HepG2 (cell line): ENCODE results near the gene HOXA5. TPM values are rescaled to one million over a fixed set of nuclear protein-coding genes. Genes with fewer than 3 reads are reported as not detected.

Experiments
- CBX5 ChIP-seq: sonication (generic); formaldehyde crosslinking; IDR thresholded peaks from 2 replicates; pipeline ENCODE4 v1.4.0; 2020; ENCODE audit warnings: missing genetic modification reagents, borderline replicate concordance
- ELF1 ChIP-seq: sonication (generic); formaldehyde crosslinking; IDR thresholded peaks from 2 replicates; pipeline ENCODE4 v1.4.0; 2020; ENCODE audit warnings: missing genetic modification reagents
- FIP1L1 ChIP-seq: fragments of 200-400 bp; formaldehyde crosslinking; IDR thresholded peaks from 2 replicates; pipeline ENCODE4 v1.6.1; 2018; ENCODE audit warnings: low read depth, mild to moderate bottlenecking, low read length, moderate library complexity, borderline replicate concordance; ENCODE audit not compliant: insufficient read depth
- FOXC1 ChIP-seq: sonication (generic); formaldehyde crosslinking; IDR thresholded peaks from 2 replicates; pipeline ENCODE4 v1.8.0; 2022; ENCODE audit warnings: mild to moderate bottlenecking, missing genetic modification reagents, borderline replicate concordance
- HOXD1 ChIP-seq: sonication (generic); formaldehyde crosslinking; IDR thresholded peaks from 2 replicates; pipeline ENCODE4 v1.5.0; 2020; ENCODE audit warnings: missing genetic modification reagents
- KDM3A ChIP-seq: IDR thresholded peaks from 2 replicates; pipeline ENCODE4 v1.6.1; 2018; ENCODE audit warnings: low read depth, missing compliant biosample characterization
- MEIS1 ChIP-seq: sonication (generic); formaldehyde crosslinking; IDR thresholded peaks from 2 replicates; pipeline ENCODE4 v1.9.0; 2021; ENCODE audit warnings: mild to moderate bottlenecking, missing genetic modification reagents, moderate library complexity, borderline replicate concordance
- NCOA2 ChIP-seq: sonication (generic); formaldehyde crosslinking; IDR thresholded peaks from 2 replicates; pipeline ENCODE4 v1.8.0; 2022; ENCODE audit warnings: inconsistent platforms
- NFE2L2 ChIP-seq: fragments of 150-350 bp; IDR thresholded peaks from 2 replicates; pipeline ENCODE4 v1.6.1; 2014; ENCODE audit warnings: low read length
- RFXANK ChIP-seq: IDR thresholded peaks from 2 replicates; pipeline ENCODE4 v1.6.1; 2016
- SATB2 ChIP-seq: sonication (generic); formaldehyde crosslinking; IDR thresholded peaks from 2 replicates; pipeline ENCODE4 v1.5.0; 2020; ENCODE audit warnings: missing genetic modification reagents
- SRF ChIP-seq: IDR thresholded peaks from 2 replicates; pipeline ENCODE4 v1.6.1; 2011; ENCODE audit warnings: mild to moderate bottlenecking, low read depth, low read length, moderate library complexity
- SYNCRIP ChIP-seq: fragments of 200-400 bp; formaldehyde crosslinking; IDR thresholded peaks from 2 replicates; pipeline ENCODE4 v1.6.1; 2018; ENCODE audit warnings: mild to moderate bottlenecking, low read depth, low read length; ENCODE audit not compliant: insufficient read depth
- XBP1 ChIP-seq: sonication (generic); formaldehyde crosslinking; IDR thresholded peaks from 2 replicates; pipeline ENCODE4 v1.5.0; 2020; ENCODE audit warnings: missing genetic modification reagents
- ZFAT ChIP-seq: sonication (generic); formaldehyde crosslinking; conservative IDR thresholded peaks from 2 replicates; pipeline ENCODE4 v1.8.1; 2023; ENCODE audit warnings: missing genetic modification reagents, inconsistent platforms
- ZFP90 ChIP-seq: sonication (generic); formaldehyde crosslinking; IDR thresholded peaks from 2 replicates; pipeline ENCODE4 v1.8.0; 2022; ENCODE audit warnings: missing genetic modification reagents, mild to moderate bottlenecking, inconsistent platforms, borderline replicate concordance
- ZNF207 ChIP-seq: fragments of 450-650 bp; IDR thresholded peaks from 2 replicates; pipeline ENCODE4 v1.6.1; 2016; ENCODE audit warnings: antibody characterized with exemption, borderline replicate concordance
- ZNF282 ChIP-seq: fragments of 450-650 bp; IDR thresholded peaks from 2 replicates; pipeline ENCODE4 v1.6.1; 2018; ENCODE audit not compliant: partially characterized antibody
- ZNF441 ChIP-seq: sonication (generic); formaldehyde crosslinking; IDR thresholded peaks from 2 replicates; pipeline ENCODE4 v1.7.0; 2021; ENCODE audit warnings: missing genetic modification reagents, borderline replicate concordance
- ZNF7 ChIP-seq: IDR thresholded peaks from 2 replicates; pipeline ENCODE4 v1.6.1; 2016; ENCODE audit warnings: missing biosample characterization, missing genetic modification reagents
- ZNF839 ChIP-seq: sonication (generic); formaldehyde crosslinking; IDR thresholded peaks from 2 replicates; pipeline ENCODE4 v1.4.0; 2020; ENCODE audit warnings: missing genetic modification reagents, mild to moderate bottlenecking, borderline replicate concordance
- ZNF883 ChIP-seq: sonication (generic); formaldehyde crosslinking; IDR thresholded peaks from 2 replicates; pipeline ENCODE4 v1.5.1; 2020; ENCODE audit warnings: mild to moderate bottlenecking, missing genetic modification reagents; ENCODE audit errors: not compliant biosample characterization
- polyA plus RNA-seq, 8 experiments: library from polyadenylated mRNA; depleted of rRNA in 3 of 8; stranded (reverse) in 7 of 8; unstranded in 1 of 8; fragments of >200 nt; fragmentation: Illumina TruSeq in 4 of 8; extraction: Trizol in 4 of 8; gene quantifications; 2 replicates each; pipeline versions ENCODE4 v1.2.1 to v1.2.3, GENCODE V29; 2011 to 2016; ENCODE audit warnings: low read depth in 4 of 8, missing spikeins in 1 of 8, mixed read lengths in 1 of 8; ENCODE audit not compliant: insufficient read depth in 1 of 8
- total RNA-seq, 5 experiments: library from RNA; depleted of rRNA; stranded (reverse); fragments of >200 nt; fragmentation: Illumina TruSeq; extraction: Trizol; gene quantifications; 2 replicates each; pipeline ENCODE4 v1.2.3, GENCODE V29; 2016; ENCODE audit warnings: low read depth in 1 of 5
- TF ChIP-seq, protein P1 (sequence below), 2 experiments: sonication (generic) in 1 of 2; formaldehyde crosslinking in 1 of 2; IDR thresholded peaks; 2 replicates each; pipeline versions ENCODE4 v1.4.0 to v1.6.1; 2016 to 2020; ENCODE audit warnings: borderline replicate concordance in 1 of 2, low read depth in 1 of 2, mild to moderate bottlenecking in 1 of 2, missing genetic modification reagents in 1 of 2
- TF ChIP-seq, protein P2 (sequence below): sonication (generic); formaldehyde crosslinking; IDR thresholded peaks from 2 replicates; pipeline ENCODE4 v1.4.0; 2020; ENCODE audit warnings: missing genetic modification reagents

The HOXA5 gene
- total and polyA plus RNA-seq, 2 of the 13 experiments (the other 11 are each of a cell fraction or from before 2014, with no cell fraction given), result 3.2 to 3.6 TPM

DNA sequence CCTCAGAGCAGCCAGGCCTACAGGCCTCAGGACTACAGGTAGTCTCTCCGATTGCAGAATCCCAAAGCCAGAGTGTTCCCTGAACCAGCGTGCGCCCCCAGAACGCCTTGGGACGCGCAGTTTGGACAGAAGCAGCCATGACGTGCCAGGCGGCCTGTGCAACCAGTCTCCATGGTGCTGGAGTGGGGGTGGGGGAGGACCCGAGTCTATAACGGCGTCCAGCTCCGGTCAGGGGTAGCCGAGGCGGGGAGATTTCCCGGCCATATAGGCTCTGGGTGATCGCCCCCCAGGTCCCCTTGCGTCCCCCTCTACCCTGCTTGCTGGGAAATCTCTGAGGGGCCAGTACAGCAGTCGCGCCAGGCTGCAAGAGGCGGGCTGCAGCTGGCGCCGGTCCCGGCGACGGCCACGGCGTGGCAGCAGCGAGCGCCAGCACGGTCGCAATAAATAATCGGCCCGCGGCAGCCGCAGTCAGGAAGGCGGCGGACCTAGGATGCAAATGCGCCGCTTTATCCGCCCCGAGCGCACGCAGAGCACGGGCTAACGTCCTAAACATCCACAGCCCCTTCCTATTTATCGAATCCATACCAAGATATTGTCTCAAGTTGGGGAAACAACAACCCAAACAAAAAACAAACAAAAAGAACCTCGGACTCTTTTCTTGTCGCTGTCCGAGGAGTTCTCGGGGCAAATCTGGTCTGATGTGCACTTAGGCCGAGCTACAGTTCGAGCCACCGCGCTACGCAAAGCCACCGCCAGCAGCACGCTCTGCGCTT, 7.3 kb upstream of the HOXA5 start (continued):
- TF ChIP-seq MEIS1 (CRISPR knock-in tag), result no peak
- TF ChIP-seq CBX5 (CRISPR knock-in tag), result no peak
- TF ChIP-seq ZFAT (CRISPR knock-in tag), result no peak
- TF ChIP-seq SRF, result no peak
- no peak for TF ChIP-seq SYNCRIP
- no peak for TF ChIP-seq NFE2L2
- no peak for TF ChIP-seq ZNF282
- TF ChIP-seq ZNF207, result no peak
- TF ChIP-seq ZNF883 (CRISPR knock-in tag), result peak; percentile 52
- TF ChIP-seq ZNF441 (CRISPR knock-in tag), result no peak
- peak; percentile 48; the same call in 1 of the 2 replicates for TF ChIP-seq KDM3A (CRISPR knock-in tag)
- TF ChIP-seq, protein P1, sequence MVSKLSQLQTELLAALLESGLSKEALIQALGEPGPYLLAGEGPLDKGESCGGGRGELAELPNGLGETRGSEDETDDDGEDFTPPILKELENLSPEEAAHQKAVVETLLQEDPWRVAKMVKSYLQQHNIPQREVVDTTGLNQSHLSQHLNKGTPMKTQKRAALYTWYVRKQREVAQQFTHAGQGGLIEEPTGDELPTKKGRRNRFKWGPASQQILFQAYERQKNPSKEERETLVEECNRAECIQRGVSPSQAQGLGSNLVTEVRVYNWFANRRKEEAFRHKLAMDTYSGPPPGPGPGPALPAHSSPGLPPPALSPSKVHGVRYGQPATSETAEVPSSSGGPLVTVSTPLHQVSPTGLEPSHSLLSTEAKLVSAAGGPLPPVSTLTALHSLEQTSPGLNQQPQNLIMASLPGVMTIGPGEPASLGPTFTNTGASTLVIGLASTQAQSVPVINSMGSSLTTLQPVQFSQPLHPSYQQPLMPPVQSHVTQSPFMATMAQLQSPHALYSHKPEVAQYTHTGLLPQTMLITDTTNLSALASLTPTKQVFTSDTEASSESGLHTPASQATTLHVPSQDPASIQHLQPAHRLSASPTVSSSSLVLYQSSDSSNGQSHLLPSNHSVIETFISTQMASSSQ (IDR thresholded peaks at IDR 0.05; ENCODE audit: low read depth), result no peak
- TF ChIP-seq, protein P1 (CRISPR knock-in tag; IDR thresholded peaks at IDR 0.05; ENCODE audit: borderline replicate concordance), result no peak
- no peak for TF ChIP-seq ZNF839 (CRISPR knock-in tag)
- no peak for TF ChIP-seq RFXANK
- no peak for TF ChIP-seq ELF1 (CRISPR knock-in tag)
- no peak for TF ChIP-seq FIP1L1
- TF ChIP-seq NCOA2 (CRISPR knock-in tag), result no peak
- no peak for TF ChIP-seq FOXC1 (CRISPR knock-in tag)
- TF ChIP-seq SATB2, result no peak
- TF ChIP-seq, protein P2, sequence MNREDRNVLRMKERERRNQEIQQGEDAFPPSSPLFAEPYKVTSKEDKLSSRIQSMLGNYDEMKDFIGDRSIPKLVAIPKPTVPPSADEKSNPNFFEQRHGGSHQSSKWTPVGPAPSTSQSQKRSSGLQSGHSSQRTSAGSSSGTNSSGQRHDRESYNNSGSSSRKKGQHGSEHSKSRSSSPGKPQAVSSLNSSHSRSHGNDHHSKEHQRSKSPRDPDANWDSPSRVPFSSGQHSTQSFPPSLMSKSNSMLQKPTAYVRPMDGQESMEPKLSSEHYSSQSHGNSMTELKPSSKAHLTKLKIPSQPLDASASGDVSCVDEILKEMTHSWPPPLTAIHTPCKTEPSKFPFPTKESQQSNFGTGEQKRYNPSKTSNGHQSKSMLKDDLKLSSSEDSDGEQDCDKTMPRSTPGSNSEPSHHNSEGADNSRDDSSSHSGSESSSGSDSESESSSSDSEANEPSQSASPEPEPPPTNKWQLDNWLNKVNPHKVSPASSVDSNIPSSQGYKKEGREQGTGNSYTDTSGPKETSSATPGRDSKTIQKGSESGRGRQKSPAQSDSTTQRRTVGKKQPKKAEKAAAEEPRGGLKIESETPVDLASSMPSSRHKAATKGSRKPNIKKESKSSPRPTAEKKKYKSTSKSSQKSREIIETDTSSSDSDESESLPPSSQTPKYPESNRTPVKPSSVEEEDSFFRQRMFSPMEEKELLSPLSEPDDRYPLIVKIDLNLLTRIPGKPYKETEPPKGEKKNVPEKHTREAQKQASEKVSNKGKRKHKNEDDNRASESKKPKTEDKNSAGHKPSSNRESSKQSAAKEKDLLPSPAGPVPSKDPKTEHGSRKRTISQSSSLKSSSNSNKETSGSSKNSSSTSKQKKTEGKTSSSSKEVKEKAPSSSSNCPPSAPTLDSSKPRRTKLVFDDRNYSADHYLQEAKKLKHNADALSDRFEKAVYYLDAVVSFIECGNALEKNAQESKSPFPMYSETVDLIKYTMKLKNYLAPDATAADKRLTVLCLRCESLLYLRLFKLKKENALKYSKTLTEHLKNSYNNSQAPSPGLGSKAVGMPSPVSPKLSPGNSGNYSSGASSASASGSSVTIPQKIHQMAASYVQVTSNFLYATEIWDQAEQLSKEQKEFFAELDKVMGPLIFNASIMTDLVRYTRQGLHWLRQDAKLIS (CRISPR knock-in tag), result no peak
- no peak; the same call in 1 of the 2 replicates for TF ChIP-seq HOXD1
- no peak for TF ChIP-seq XBP1
- TF ChIP-seq ZFP90, result no peak; the same call in 1 of the 2 replicates
- TF ChIP-seq ZNF7 (CRISPR knock-in tag), result no peak
